Stimulated activated naive B cell treated with anti-CD40 and anti-IgM and Interleukin-4, amounts not matched to agents 10 μg/mL and 1 μg/mL and 100 μg/mL, for 72 hours (primary cell): ENCODE results near the gene MREG.
"Not testable (repeated sequence)": the region's sequence is repeated elsewhere in the genome, so short reads cannot be mapped to it uniquely, and the experiment has no call there.

Source experiments
- ATAC-seq, 2 donors: fragments of 150-1000 bp; cut with Tn5 transposase; replicated peaks; 2 replicates each; pipeline ENCODE4 v1.10.0; 2021; ENCODE audit warnings: moderate library complexity in 1 of 2
- DNase-seq: peaks from one replicate; pipeline ENCODE4 v3.0.0; 2021
- H3K27ac Mint-ChIP-seq: one replicate; pipeline ENCODE4 v1.8.0; 2022; ENCODE audit warnings: mild to moderate bottlenecking, mixed read lengths
- H3K27me3 Mint-ChIP-seq, 2 donors: one replicate each; pipeline ENCODE4 v1.8.0; 2022; ENCODE audit warnings: mixed read lengths in 2 of 2
- H3K36me3 Mint-ChIP-seq, 2 donors: one replicate each; pipeline ENCODE4 v1.8.0; 2022; ENCODE audit warnings: mixed read lengths in 2 of 2, mild to moderate bottlenecking in 1 of 2
- H3K4me1 Mint-ChIP-seq, 2 donors: one replicate each; pipeline ENCODE4 v1.8.0; 2022; ENCODE audit warnings: mixed read lengths in 2 of 2, mild to moderate bottlenecking in 1 of 2
- H3K4me3 Mint-ChIP-seq, 2 donors: one replicate each; pipeline ENCODE4 v1.8.0; 2022; ENCODE audit warnings: mild to moderate bottlenecking in 2 of 2, mixed read lengths in 2 of 2, moderate library complexity in 1 of 2
- H3K9me3 Mint-ChIP-seq, 2 donors: one replicate each; pipeline ENCODE4 v1.8.0; 2022; ENCODE audit warnings: mixed read lengths in 2 of 2, mild to moderate bottlenecking in 1 of 2

The MREG gene

GRCh38 chr2:215988556-215989207 is 24.7 kb downstream of the MREG start:
- H3K9me3 Mint-ChIP-seq, result peaks cover 18 to 37% of the 10 kb centered on the region in 2 donors
- not testable (repeated sequence) for ATAC-seq, H3K4me3 Mint-ChIP-seq, H3K27me3 Mint-ChIP-seq, DNase-seq, H3K27ac Mint-ChIP-seq
- peaks cover 86 to 91% of the 10 kb centered on the region in 2 donors for H3K36me3 Mint-ChIP-seq
- H3K4me1 Mint-ChIP-seq, result peaks cover 28 to 62% of the 10 kb centered on the region in 2 donors

DNA sequence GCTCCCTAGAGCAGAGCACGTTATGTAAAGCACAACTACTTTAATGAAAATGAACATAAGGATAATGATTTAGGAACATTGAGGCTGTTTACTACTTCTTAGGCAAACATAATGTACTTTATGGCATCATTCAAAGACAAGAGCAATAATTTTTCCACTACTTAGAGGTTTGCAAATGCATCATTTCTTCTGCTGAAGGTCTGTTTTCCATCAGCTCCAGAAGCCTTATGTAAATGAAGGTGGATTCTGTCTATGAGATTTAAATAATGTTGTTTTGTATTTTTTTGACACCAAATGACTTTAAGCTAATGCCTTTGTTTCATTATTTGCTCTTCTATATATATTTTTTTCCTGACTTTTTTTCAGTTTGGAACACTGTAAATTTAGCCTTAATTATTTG is 28.1 kb downstream of the MREG start:
- H3K4me3 Mint-ChIP-seq, result no peak overlapping the region
- H3K9me3 Mint-ChIP-seq, result peaks cover 8 to 23% of the 10 kb centered on the region in 2 donors
- H3K27ac Mint-ChIP-seq, result peak overlapping the region; percentile 65
- H3K4me1 Mint-ChIP-seq, result peaks cover 18 to 48% of the 10 kb centered on the region in 2 donors
- no peak for ATAC-seq
- DNase-seq, result no peak
- no peaks in the 10 kb centered on the region for H3K27me3 Mint-ChIP-seq
- H3K36me3 Mint-ChIP-seq, result peaks cover 76 to 84% of the 10 kb centered on the region in 2 donors

DNA sequence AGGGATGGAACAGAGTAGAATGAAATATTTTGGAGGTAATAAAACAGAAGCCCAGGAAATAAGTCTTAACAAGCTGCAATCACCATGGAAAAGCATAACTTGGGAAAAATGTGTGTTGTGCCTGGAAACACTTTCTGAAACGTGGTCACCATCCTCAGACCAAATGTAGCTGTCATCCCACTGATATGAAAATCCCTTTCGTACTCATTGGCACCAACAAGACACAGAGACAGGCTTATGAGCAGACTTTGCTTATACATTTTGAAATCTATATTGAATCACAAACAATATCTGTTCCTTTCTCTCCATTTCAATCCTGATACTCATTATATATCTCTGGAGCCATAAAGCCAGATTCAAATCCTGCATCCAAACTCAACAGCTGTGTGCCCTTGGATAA is 28.7 kb downstream of the MREG start:
- H3K9me3 Mint-ChIP-seq, result peaks cover 7 to 17% of the 10 kb centered on the region in 2 donors
- H3K36me3 Mint-ChIP-seq, result peaks cover 72 to 82% of the 10 kb centered on the region in 2 donors
- no peak for DNase-seq
- no peak overlapping the region for H3K4me3 Mint-ChIP-seq
- H3K27me3 Mint-ChIP-seq, result no peaks in the 10 kb centered on the region
- ATAC-seq, result no peak
- H3K4me1 Mint-ChIP-seq, result peaks cover 15 to 45% of the 10 kb centered on the region in 2 donors
- H3K27ac Mint-ChIP-seq, result no peak overlapping the region

DNA sequence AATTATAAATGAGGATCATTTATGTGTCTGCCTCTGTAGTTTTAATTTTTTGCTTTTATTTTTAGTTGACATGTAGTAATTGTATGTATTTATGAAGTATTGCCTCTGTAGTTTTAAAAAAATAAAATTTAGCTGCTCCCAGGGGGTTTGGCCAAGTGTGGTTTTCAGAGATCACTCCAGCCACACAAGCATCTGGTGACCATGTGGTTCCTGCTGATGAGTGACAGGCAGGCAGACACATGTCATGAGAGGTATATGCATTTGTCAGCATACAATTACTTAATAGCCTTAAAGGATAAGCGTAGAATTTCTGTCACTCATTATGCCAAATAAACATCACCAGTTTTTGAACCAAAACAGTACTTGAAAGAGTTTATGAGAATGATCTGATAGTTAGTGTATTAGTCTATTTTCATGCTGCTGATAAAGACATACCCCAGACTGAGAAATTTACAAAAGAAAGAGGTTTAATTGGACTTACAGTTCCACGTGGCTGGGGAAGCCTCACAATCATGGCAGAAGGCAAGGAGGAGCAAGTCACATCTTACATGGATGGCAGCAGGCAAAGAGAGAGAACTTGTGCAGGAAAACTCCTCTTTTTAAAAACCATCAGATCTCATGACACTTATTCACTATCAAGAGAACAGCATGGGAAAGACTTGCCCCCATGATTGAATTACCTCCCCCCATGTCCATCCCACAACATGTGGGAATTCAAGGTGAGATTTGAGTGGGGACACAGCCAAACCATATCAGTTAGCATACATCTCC is 29.6 kb downstream of the MREG start:
- Mint-ChIP-seq H3K27ac (peak overlapping the region; percentile 42), H3K27me3 (no peaks in the 10 kb centered on the region), H3K36me3 (peaks cover 63 to 78% of the 10 kb centered on the region in 2 donors), H3K4me3 (no peak overlapping the region), H3K4me1 (peaks cover 8 to 37% of the 10 kb centered on the region in 2 donors), H3K9me3 (peaks cover 7 to 15% of the 10 kb centered on the region in 2 donors)
- ATAC-seq (peak; percentile 72 to 79), DNase-seq (no peak)

DNA sequence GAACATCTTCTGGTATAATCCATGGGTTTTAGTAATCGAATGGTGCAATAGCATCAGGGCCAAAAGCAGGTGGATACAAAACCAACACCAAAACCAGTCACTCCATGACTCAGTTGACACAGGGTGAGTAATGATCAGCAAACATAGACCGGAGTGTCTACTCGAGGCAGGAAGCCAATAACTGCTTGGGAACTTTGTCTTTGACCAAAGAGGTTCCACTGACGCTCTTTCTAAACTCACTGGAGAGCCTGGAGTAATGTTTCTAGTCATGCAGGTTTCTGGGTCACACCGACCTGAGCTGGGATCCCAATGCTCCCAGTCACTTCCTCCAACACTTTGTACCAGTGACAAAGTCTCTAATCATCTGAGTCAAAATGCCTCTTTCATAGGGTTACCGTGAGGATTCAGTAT is 30.9 kb downstream of the MREG start:
- Mint-ChIP-seq H3K4me1 (peaks cover 12 to 48% of the 10 kb centered on the region in 2 donors), H3K4me3 (no peak overlapping the region), H3K36me3 (peaks cover 66 to 82% of the 10 kb centered on the region in 2 donors), H3K27ac (no peak overlapping the region), H3K9me3 (peaks cover 7 to 19% of the 10 kb centered on the region in 2 donors), H3K27me3 (no peaks in the 10 kb centered on the region)
- ATAC-seq, result peak in 1 of 2 donors; percentile 65
- DNase-seq, result no peak

GRCh38 chr2:215981115-215981514 is 32.2 kb downstream of the MREG start:
- H3K4me1 Mint-ChIP-seq, result peaks cover 17 to 51% of the 10 kb centered on the region in 2 donors
- H3K36me3 Mint-ChIP-seq, result peaks cover 60 to 83% of the 10 kb centered on the region in 2 donors

DNA sequence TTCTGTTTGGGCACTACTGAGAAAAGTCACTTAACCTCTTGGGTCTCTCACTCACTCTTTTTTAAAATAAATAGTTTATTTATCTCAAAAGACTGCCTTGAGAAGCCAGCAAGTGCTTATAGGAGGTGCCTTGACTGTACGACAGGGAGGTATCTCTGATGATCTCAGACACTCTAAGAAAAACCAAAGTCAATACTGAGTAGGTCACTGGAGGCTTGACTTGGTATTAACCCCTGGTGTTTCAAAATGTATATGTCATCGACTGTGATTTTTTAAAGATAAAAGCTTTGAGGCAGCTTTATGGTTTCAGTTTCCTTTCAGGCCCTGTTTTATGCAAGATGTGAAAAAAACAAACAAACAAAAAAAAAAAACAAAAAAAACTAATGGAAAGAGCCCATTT is 33.7 kb downstream of the MREG start:
- DNase-seq, result no peak
- Mint-ChIP-seq H3K27me3 (no peaks in the 10 kb centered on the region), H3K4me3 (no peak overlapping the region), H3K9me3 (peaks cover 2 to 10% of the 10 kb centered on the region in 2 donors), H3K36me3 (peaks cover 52 to 78% of the 10 kb centered on the region in 2 donors), H3K4me1 (peaks cover 19 to 51% of the 10 kb centered on the region in 2 donors), H3K27ac (no peak overlapping the region)
- no peak for ATAC-seq

More at GRCh38 chr2:215981115-215981514, 32.2 kb downstream of the MREG start:
- ATAC-seq, result no peak
- peaks cover 2 to 16% of the 10 kb centered on the region in 2 donors for H3K9me3 Mint-ChIP-seq
- no peak for DNase-seq
- no peak overlapping the region for H3K27ac Mint-ChIP-seq
- no peaks in the 10 kb centered on the region for H3K27me3 Mint-ChIP-seq
- H3K4me3 Mint-ChIP-seq, result no peak overlapping the region

GRCh38 chr2:215974700-215975429 is 38.5 kb downstream of the MREG start:
- Mint-ChIP-seq H3K27ac (no peak overlapping the region), H3K4me3 (no peak overlapping the region)
- DNase-seq, result no peak

GRCh38 chr2:215973954-215974699 is 39.2 kb downstream of the MREG start:
- no peak overlapping the region for H3K4me3 Mint-ChIP-seq
- H3K4me1 Mint-ChIP-seq, result peaks cover 38 to 57% of the 10 kb centered on the region in 2 donors
- DNase-seq (no peak), ATAC-seq (no peak)
- H3K27ac Mint-ChIP-seq, result peak overlapping the region; percentile 0
- H3K27me3 Mint-ChIP-seq, result no peaks in the 10 kb centered on the region
- H3K9me3 Mint-ChIP-seq, result peaks cover 5 to 14% of the 10 kb centered on the region in 2 donors
- peaks cover 52 to 83% of the 10 kb centered on the region in 2 donors for H3K36me3 Mint-ChIP-seq

More at GRCh38 chr2:215974700-215975429, 38.5 kb downstream of the MREG start:
- ATAC-seq, result no peak
- Mint-ChIP-seq H3K9me3 (peaks cover 5 to 14% of the 10 kb centered on the region in 2 donors), H3K27me3 (no peaks in the 10 kb centered on the region), H3K4me1 (peaks cover 32 to 50% of the 10 kb centered on the region in 2 donors), H3K36me3 (peaks cover 51 to 82% of the 10 kb centered on the region in 2 donors)

DNA sequence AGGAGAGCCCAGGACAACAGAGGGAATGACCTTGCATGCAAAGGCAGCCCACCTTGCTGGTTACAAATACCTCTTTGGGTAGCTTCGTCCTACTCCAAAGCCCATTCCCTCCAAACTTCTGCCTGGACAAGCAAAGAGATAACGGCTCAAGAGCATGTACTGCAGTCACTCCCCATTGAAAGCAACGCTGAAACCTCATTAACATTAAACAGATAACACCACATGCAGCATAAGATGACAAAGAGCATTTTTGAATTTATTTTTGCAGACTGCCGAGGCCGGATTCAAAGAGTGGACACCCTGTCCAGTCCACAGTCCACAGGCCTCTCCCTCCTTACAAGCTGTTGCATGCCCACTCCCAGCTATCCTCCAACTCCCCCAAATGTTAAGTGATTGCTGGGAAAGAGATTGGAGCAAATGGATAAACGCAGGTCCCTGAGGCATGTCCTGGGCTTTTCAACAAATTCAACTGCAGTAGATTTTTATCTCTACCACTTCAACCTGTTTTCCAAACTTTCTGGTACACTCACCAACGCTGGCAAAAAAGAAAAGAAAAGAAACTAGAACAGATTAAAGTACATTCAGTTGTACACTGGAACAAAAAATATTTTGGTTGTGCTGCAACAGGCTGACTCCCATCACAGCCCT is 40.1 kb downstream of the MREG start:
- DNase-seq, result no peak
- ATAC-seq, result no peak
- Mint-ChIP-seq H3K9me3 (peaks cover 5 to 14% of the 10 kb centered on the region in 2 donors), H3K4me1 (peaks cover 41 to 63% of the 10 kb centered on the region in 2 donors), H3K36me3 (peaks cover 48 to 83% of the 10 kb centered on the region in 2 donors), H3K27me3 (no peaks in the 10 kb centered on the region), H3K4me3 (no peak overlapping the region), H3K27ac (no peak overlapping the region)

DNA sequence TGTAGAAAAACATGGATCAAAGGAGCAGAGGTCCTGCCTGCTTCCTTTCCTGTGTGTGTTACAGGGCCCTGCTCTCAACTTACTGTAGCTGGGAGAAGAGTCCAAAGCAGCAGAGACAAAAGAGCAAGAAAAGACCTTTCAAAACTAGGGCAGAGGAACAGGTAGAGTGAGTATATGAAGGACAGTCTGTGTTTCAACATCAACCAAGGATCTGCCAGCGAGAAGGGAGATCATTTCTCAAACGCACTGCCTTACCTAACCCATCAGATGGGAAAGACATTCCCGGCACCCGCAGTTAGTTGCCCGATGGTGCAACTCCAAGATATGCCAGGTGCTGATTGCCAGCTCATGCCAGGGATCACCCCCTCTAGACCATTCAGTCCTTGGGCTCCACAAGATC is 41.7 kb downstream of the MREG start:
- ATAC-seq (no peak), DNase-seq (no peak)
- H3K4me1 Mint-ChIP-seq, result peaks cover 36 to 62% of the 10 kb centered on the region in 2 donors
- peaks cover 5 to 8% of the 10 kb centered on the region in 2 donors for H3K9me3 Mint-ChIP-seq
- peak overlapping the region in 1 of 2 donors; percentile 10 for H3K4me3 Mint-ChIP-seq
- H3K36me3 Mint-ChIP-seq, result peaks cover 34 to 77% of the 10 kb centered on the region in 2 donors
- H3K27me3 Mint-ChIP-seq, result no peaks in the 10 kb centered on the region
- H3K27ac Mint-ChIP-seq, result no peak overlapping the region

GRCh38 chr2:215970894-215971293 is 42.5 kb downstream of the MREG start:
- DNase-seq, ATAC-seq, H3K9me3 Mint-ChIP-seq, H3K27me3 Mint-ChIP-seq, H3K27ac Mint-ChIP-seq, H3K4me3 Mint-ChIP-seq: not testable (repeated sequence)
- Mint-ChIP-seq H3K4me1 (peaks cover 41 to 69% of the 10 kb centered on the region in 2 donors), H3K36me3 (peaks cover 39 to 76% of the 10 kb centered on the region in 2 donors)

- peaks cover 41 to 80% of the 10 kb centered on the region in 2 donors for H3K36me3 Mint-ChIP-seq
- peaks cover 5 to 8% of the 10 kb centered on the region in 2 donors for H3K9me3 Mint-ChIP-seq
- ATAC-seq (peak in 1 of 2 donors; percentile 38), DNase-seq (no peak)
- no peak overlapping the region for H3K4me3 Mint-ChIP-seq
- H3K27ac Mint-ChIP-seq, result no peak overlapping the region
- no peaks in the 10 kb centered on the region for H3K27me3 Mint-ChIP-seq
- peaks cover 44 to 74% of the 10 kb centered on the region in 2 donors for H3K4me1 Mint-ChIP-seq
These were observed 42.9 kb downstream of the MREG start for GRCh38 chr2:215970425-215970824.
